HEK293T (cell line): ENCODE data around the gene ANAPC5.

Experiments
- ARNT ChIP-seq: fragments of 450-650 bp; IDR thresholded peaks from 2 replicates; pipeline ENCODE4 v1.6.1; 2017; ENCODE audit warnings: mild to moderate bottlenecking
- BHLHE40 ChIP-seq: fragments of 450-650 bp; IDR thresholded peaks from 2 replicates; pipeline ENCODE4 v1.6.1; 2016; ENCODE audit warnings: mild to moderate bottlenecking, moderate library complexity, borderline replicate concordance
- CTBP1 ChIP-seq: fragments of 450-650 bp; IDR thresholded peaks from 2 replicates; pipeline ENCODE4 v1.6.1; 2016; ENCODE audit warnings: borderline replicate concordance
- FOXA1 ChIP-seq: fragments of 450-650 bp; IDR thresholded peaks from 2 replicates; pipeline ENCODE4 v1.6.1; 2016; ENCODE audit warnings: mild to moderate bottlenecking
- FOXK2 ChIP-seq: fragments of 450-650 bp; IDR thresholded peaks from 2 replicates; pipeline ENCODE4 v1.6.1; 2016; ENCODE audit warnings: mild to moderate bottlenecking
- FOXM1 ChIP-seq: fragments of 450-650 bp; IDR thresholded peaks from 2 replicates; pipeline ENCODE4 v1.6.1; 2017; ENCODE audit warnings: mild to moderate bottlenecking, borderline replicate concordance
- HDGF ChIP-seq: fragments of 450-650 bp; IDR thresholded peaks from 2 replicates; pipeline ENCODE4 v1.6.1; 2017; ENCODE audit warnings: antibody characterized with exemption, borderline replicate concordance
- LEF1 ChIP-seq: fragments of 450-650 bp; IDR thresholded peaks from 2 replicates; pipeline ENCODE4 v1.6.1; 2017; ENCODE audit warnings: mild to moderate bottlenecking, borderline replicate concordance
- NFRKB ChIP-seq: fragments of 450-650 bp; IDR thresholded peaks from 2 replicates; pipeline ENCODE4 v1.6.1; 2016; ENCODE audit warnings: mild to moderate bottlenecking, moderate library complexity
- SP1 ChIP-seq: fragments of 450-650 bp; IDR thresholded peaks from 2 replicates; pipeline ENCODE4 v1.6.1; 2017
- SUZ12 ChIP-seq: fragments of 450-650 bp; IDR thresholded peaks from 2 replicates; pipeline ENCODE4 v1.6.1; 2016; ENCODE audit warnings: mild to moderate bottlenecking
- TARDBP ChIP-seq: fragments of 450-650 bp; IDR thresholded peaks from 2 replicates; pipeline ENCODE4 v1.6.1; 2016
- TF ChIP-seq, protein P1 (sequence below): fragments of 450-650 bp; IDR thresholded peaks from 2 replicates; pipeline ENCODE4 v1.6.1; 2016

DNA sequence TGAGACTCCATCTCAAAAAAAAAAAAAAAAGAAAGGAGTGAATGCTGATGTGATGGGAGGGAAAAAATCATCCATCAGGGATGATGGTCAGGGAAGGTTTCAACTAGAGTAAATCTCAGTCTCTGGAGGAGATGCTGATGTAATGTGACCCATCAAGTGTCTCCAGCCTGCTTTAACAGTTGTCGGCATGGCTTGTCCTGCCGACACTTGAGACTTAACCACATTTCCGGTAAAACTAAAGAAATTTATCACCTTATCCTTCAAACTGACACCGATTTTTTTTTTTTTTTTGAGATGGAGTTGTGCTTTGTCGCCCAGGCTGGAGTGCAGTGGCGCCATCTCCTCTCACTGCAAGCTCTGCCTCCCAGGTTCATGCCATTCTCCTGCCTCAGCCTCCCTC lies 21.5 kb upstream of the ANAPC5 start:
- TF ChIP-seq TARDBP = no peak
- TF ChIP-seq, protein P1, sequence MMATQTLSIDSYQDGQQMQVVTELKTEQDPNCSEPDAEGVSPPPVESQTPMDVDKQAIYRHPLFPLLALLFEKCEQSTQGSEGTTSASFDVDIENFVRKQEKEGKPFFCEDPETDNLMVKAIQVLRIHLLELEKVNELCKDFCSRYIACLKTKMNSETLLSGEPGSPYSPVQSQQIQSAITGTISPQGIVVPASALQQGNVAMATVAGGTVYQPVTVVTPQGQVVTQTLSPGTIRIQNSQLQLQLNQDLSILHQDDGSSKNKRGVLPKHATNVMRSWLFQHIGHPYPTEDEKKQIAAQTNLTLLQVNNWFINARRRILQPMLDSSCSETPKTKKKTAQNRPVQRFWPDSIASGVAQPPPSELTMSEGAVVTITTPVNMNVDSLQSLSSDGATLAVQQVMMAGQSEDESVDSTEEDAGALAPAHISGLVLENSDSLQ = no peak
- TF ChIP-seq SP1 = no peak
- no peak for TF ChIP-seq BHLHE40
- no peak for TF ChIP-seq NFRKB
- TF ChIP-seq FOXK2 = no peak
- no peak for TF ChIP-seq CTBP1
- no peak for TF ChIP-seq LEF1
- no peak for TF ChIP-seq SUZ12
- no peak for TF ChIP-seq ARNT
- no peak for TF ChIP-seq FOXA1
- no peak for TF ChIP-seq HDGF
- TF ChIP-seq FOXM1 = no peak
